Caco-2 (cell line): Measurements from ENCODE around the gene GPR157. TPM values are rescaled to one million over a fixed set of nuclear protein-coding genes. Genes with fewer than 3 reads are reported as not detected.

Source experiments
- BruUV-seq: library from RNA; stranded (reverse); fragments of 400-500 nt; replicated peaks from 2 replicates; lab custom pipeline; 2021; lab: Mats Ljungman, UMichigan
- CTCF ChIA-PET: fragments of 300-600 bp; sonication (Branson Sonifier 250); formaldehyde crosslinking; loops from one replicate; lab custom pipeline; 2022; ENCODE audit warnings: antibody characterized with exemption; lab: Charles Lee
- POLR2A ChIA-PET: fragments of 300-600 bp; sonication (Branson Sonifier 250); formaldehyde crosslinking; loops from one replicate; lab custom pipeline; 2022; ENCODE audit warnings: antibody characterized with exemption; lab: Charles Lee
- DNase-seq, 2 experiments: peaks; one replicate each; pipeline versions ENCODE4 v3.0.0 to v3.0.0-alpha.2; 2020 to 2022
- H3K27me3 ChIP-seq: replicated peaks from 2 replicates; pipeline ENCODE4 v1.6.0; 2011; ENCODE audit warnings: low read length; ENCODE audit not compliant: control insufficient read depth, insufficient read depth
- H3K36me3 ChIP-seq: 2 replicates; pipeline ENCODE4 v1.5.1; 2011; ENCODE audit warnings: low read length; ENCODE audit not compliant: control insufficient read depth, insufficient read depth
- H3K4me1 ChIP-seq: fragments of 250-450 bp; sonication (Bioruptor Pico); 2 replicates; pipeline ENCODE4 v1.5.1; 2020; ENCODE audit warnings: mild to moderate bottlenecking
- H3K4me3 ChIP-seq: 2 replicates; pipeline ENCODE4 v1.5.1; 2011; ENCODE audit warnings: low read depth, mild to moderate bottlenecking, control low read depth, low read length
- H3K9me3 ChIP-seq: fragments of 250-450 bp; sonication (Bioruptor Pico); 2 replicates; pipeline ENCODE4 v1.5.1; 2020; ENCODE audit warnings: mild to moderate bottlenecking, moderate library complexity
- H3K27ac Mint-ChIP-seq: one replicate; pipeline ENCODE4 v1.8.0; 2022; ENCODE audit warnings: mixed read lengths; ENCODE audit not compliant: unreplicated experiment
- H3K27me3 Mint-ChIP-seq: one replicate; pipeline ENCODE4 v1.8.0; 2022; ENCODE audit warnings: mixed read lengths; ENCODE audit not compliant: insufficient read depth, unreplicated experiment
- H3K36me3 Mint-ChIP-seq: one replicate; pipeline ENCODE4 v1.8.0; 2022; ENCODE audit warnings: mild to moderate bottlenecking, mixed read lengths; ENCODE audit not compliant: insufficient read depth, unreplicated experiment
- H3K4me1 Mint-ChIP-seq: one replicate; pipeline ENCODE4 v1.8.0; 2022; ENCODE audit warnings: low read depth, mixed read lengths; ENCODE audit not compliant: unreplicated experiment
- H3K4me3 Mint-ChIP-seq: one replicate; pipeline ENCODE4 v1.8.0; 2022; ENCODE audit warnings: mild to moderate bottlenecking, moderate library complexity, mixed read lengths; ENCODE audit not compliant: unreplicated experiment
- H3K9me3 Mint-ChIP-seq: one replicate; pipeline ENCODE4 v1.8.0; 2022; ENCODE audit warnings: mixed read lengths; ENCODE audit not compliant: unreplicated experiment
- CTCF ChIP-seq, 2 experiments: fragments of 200-600 bp in 1 of 2; IDR thresholded peaks; 1 replicate in 1 of 2; 2 replicates in 1 of 2; pipeline versions ENCODE4 v1.5.1 to v1.8.0; 2011 to 2022; ENCODE audit warnings: antibody characterized with exemption in 1 of 2, control low read depth in 1 of 2, inconsistent platforms in 1 of 2, low read depth in 1 of 2, low read length in 1 of 2, mild to moderate bottlenecking in 1 of 2, moderate library complexity in 1 of 2; ENCODE audit not compliant: insufficient read depth in 1 of 2, severe bottlenecking in 1 of 2, unreplicated experiment in 1 of 2
- intact Hi-C: fragments of 100-400 bp; cut with micrococcal nuclease; formaldehyde crosslinking; loops from one replicate; pipeline ENCODE4 v1.10.0; 2022; ENCODE audit not compliant: unreplicated experiment
- total RNA-seq: library from RNA; stranded (reverse); gene quantifications from 2 replicates; pipeline ENCODE4 v1.2.3, GENCODE V29; 2022

The GPR157 gene
- total RNA-seq, 1 experiment from 2014 or later = 17.2 TPM

- no peak for DNase-seq
- Histone ChIP-seq H3K4me3 (no peak overlapping the region), H3K27me3 (no peaks in the 10 kb centered on the region), H3K9me3 (peaks cover 12% of the 10 kb centered on the region; the same call in 1 of the 2 replicates), H3K4me1 (no peaks in the 10 kb centered on the region), H3K36me3 (no peaks in the 10 kb centered on the region)
- POLR2A ChIA-PET = no interaction called here
- H3K36me3 Mint-ChIP-seq = no peaks in the 10 kb centered on the region
- H3K9me3 Mint-ChIP-seq = peaks cover 10% of the 10 kb centered on the region
- TF ChIP-seq CTCF (IDR thresholded peaks at IDR 0.05; ENCODE audit: insufficient read depth in 1 of 2, low read depth in 1 of 2, low read length in 1 of 2, severe bottlenecking in 1 of 2, unreplicated experiment in 1 of 2) = no peak
- no peaks in the 10 kb centered on the region for H3K27me3 Mint-ChIP-seq
- CTCF ChIA-PET = no interaction called here
- intact Hi-C loops = no loop called here
- no peak overlapping the region for H3K27ac Mint-ChIP-seq
- H3K4me1 Mint-ChIP-seq = no peaks in the 10 kb centered on the region
- no peak overlapping the region for H3K4me3 Mint-ChIP-seq
- BruUV-seq = no TSS peak
Measured at GRCh38 chr1:9093581-9093980, 35.3 kb downstream of the GPR157 start.

- intact Hi-C loops = no loop called here
Measured at GRCh38 chr1:9093091-9093490, 35.8 kb downstream of the GPR157 start.

GRCh38 chr1:9088807-9089206 lies 40.1 kb downstream of the GPR157 start:
- no peak overlapping the region for H3K4me3 ChIP-seq
- no peak for DNase-seq
- no peaks in the 10 kb centered on the region for H3K9me3 ChIP-seq
- peaks cover 18% of the 10 kb centered on the region for H3K4me1 ChIP-seq
- Mint-ChIP-seq H3K27me3 (no peaks in the 10 kb centered on the region), H3K4me3 (no peak overlapping the region), H3K4me1 (peaks cover 12% of the 10 kb centered on the region), H3K9me3 (peaks cover 10% of the 10 kb centered on the region), H3K27ac (no peak overlapping the region), H3K36me3 (no peaks in the 10 kb centered on the region)
- H3K27me3 ChIP-seq = no peaks in the 10 kb centered on the region
- POLR2A ChIA-PET = no interaction called here
- H3K36me3 ChIP-seq = no peaks in the 10 kb centered on the region
- TF ChIP-seq CTCF (IDR thresholded peaks at IDR 0.05; ENCODE audit: insufficient read depth in 1 of 2, low read depth in 1 of 2, low read length in 1 of 2, severe bottlenecking in 1 of 2, unreplicated experiment in 1 of 2) = no peak
- no TSS peak for BruUV-seq
- CTCF ChIA-PET = no interaction called here
- intact Hi-C loops = no loop called here

More at GRCh38 chr1:9093091-9093490, 35.8 kb downstream of the GPR157 start:
- Mint-ChIP-seq H3K36me3 (no peaks in the 10 kb centered on the region), H3K27ac (no peak overlapping the region), H3K9me3 (peaks cover 10% of the 10 kb centered on the region), H3K27me3 (no peaks in the 10 kb centered on the region), H3K4me1 (no peaks in the 10 kb centered on the region), H3K4me3 (no peak overlapping the region)
- H3K36me3 ChIP-seq = no peaks in the 10 kb centered on the region
- ChIA-PET POLR2A (no interaction called here), CTCF (no interaction called here)
- no peaks in the 10 kb centered on the region for H3K27me3 ChIP-seq
- no peak for DNase-seq
- BruUV-seq = no TSS peak
- peaks cover 12% of the 10 kb centered on the region; the same call in 1 of the 2 replicates for H3K9me3 ChIP-seq
- H3K4me3 ChIP-seq = no peak overlapping the region
- H3K4me1 ChIP-seq = no peaks in the 10 kb centered on the region
- TF ChIP-seq CTCF (IDR thresholded peaks at IDR 0.05; ENCODE audit: insufficient read depth in 1 of 2, low read depth in 1 of 2, low read length in 1 of 2, severe bottlenecking in 1 of 2, unreplicated experiment in 1 of 2) = no peak
